Measurements from ENCODE around the gene AFDN. TPM values are rescaled to one million over a fixed set of nuclear protein-coding genes. Genes with fewer than 3 reads are reported as not detected.

The AFDN gene
- total RNA-seq, 2 experiments from 2014 or later = 12.5 to 13.9 TPM

- no peak for DNase-seq
- peaks cover 16% of the 10 kb centered on the region for H3K27me3 Mint-ChIP-seq (ENCODE audit: low read depth)
- H3K36me3 Mint-ChIP-seq (ENCODE audit: low read depth) = no peaks in the 10 kb centered on the region
- H3K27ac Mint-ChIP-seq = no peak overlapping the region
- H3K4me1 Mint-ChIP-seq (ENCODE audit: low read depth) = no peaks in the 10 kb centered on the region
- CTCF ChIA-PET = no interaction called here
- intact Hi-C loops (cut with micrococcal nuclease) = no loop called here
- no peak overlapping the region for H3K4me3 Mint-ChIP-seq
- H3K9me3 Mint-ChIP-seq = no peaks in the 10 kb centered on the region
These were observed 38.7 kb upstream of the AFDN start for GRCh38 chr6:167787896-167788562.

GRCh38 chr6:167788563-167788903 is 38.2 kb upstream of the AFDN start:
- intact Hi-C loops (cut with micrococcal nuclease) = no loop called here
- no peaks in the 10 kb centered on the region for H3K9me3 Mint-ChIP-seq
- CTCF ChIA-PET = no interaction called here

GRCh38 chr6:167789358-167789757 is 37.4 kb upstream of the AFDN start:
- Mint-ChIP-seq H3K27me3 (ENCODE audit: low read depth) (peaks cover 19% of the 10 kb centered on the region), H3K27ac (no peak overlapping the region), H3K4me1 (ENCODE audit: low read depth) (no peaks in the 10 kb centered on the region), H3K4me3 (no peak overlapping the region), H3K36me3 (ENCODE audit: low read depth) (no peaks in the 10 kb centered on the region), H3K9me3 (no peaks in the 10 kb centered on the region)
- no peak for DNase-seq
- CTCF ChIA-PET = no interaction called here
- intact Hi-C loops (cut with micrococcal nuclease) = no loop called here

More at GRCh38 chr6:167788563-167788903, 38.2 kb upstream of the AFDN start:
- no peak for DNase-seq
- Mint-ChIP-seq H3K36me3 (ENCODE audit: low read depth) (no peaks in the 10 kb centered on the region), H3K27me3 (ENCODE audit: low read depth) (peaks cover 17% of the 10 kb centered on the region), H3K27ac (no peak overlapping the region), H3K4me1 (ENCODE audit: low read depth) (no peaks in the 10 kb centered on the region), H3K4me3 (no peak overlapping the region)

- intact Hi-C loops (cut with micrococcal nuclease) = no loop called here
- Mint-ChIP-seq H3K9me3 (no peaks in the 10 kb centered on the region), H3K4me3 (no peak overlapping the region), H3K36me3 (ENCODE audit: low read depth) (no peaks in the 10 kb centered on the region), H3K27me3 (ENCODE audit: low read depth) (peaks cover 30% of the 10 kb centered on the region), H3K4me1 (ENCODE audit: low read depth) (peaks cover 6% of the 10 kb centered on the region), H3K27ac (no peak overlapping the region)
- DNase-seq = no peak
- CTCF ChIA-PET = no interaction called here
These were observed 35.5 kb upstream of the AFDN start for GRCh38 chr6:167791091-167791779.

GRCh38 chr6:167791780-167792478 is 34.8 kb upstream of the AFDN start:
- Mint-ChIP-seq H3K9me3 (no peaks in the 10 kb centered on the region), H3K4me1 (ENCODE audit: low read depth) (peaks cover 6% of the 10 kb centered on the region), H3K27ac (no peak overlapping the region), H3K36me3 (ENCODE audit: low read depth) (no peaks in the 10 kb centered on the region), H3K27me3 (ENCODE audit: low read depth) (peaks cover 34% of the 10 kb centered on the region), H3K4me3 (no peak overlapping the region)
- intact Hi-C loops (cut with micrococcal nuclease) = no loop called here
- no peak for DNase-seq
- CTCF ChIA-PET = no interaction called here

GRCh38 chr6:167793421-167793820 is 33.3 kb upstream of the AFDN start:
- Mint-ChIP-seq H3K27ac (no peak overlapping the region), H3K36me3 (ENCODE audit: low read depth) (no peaks in the 10 kb centered on the region), H3K4me3 (no peak overlapping the region), H3K9me3 (no peaks in the 10 kb centered on the region), H3K27me3 (ENCODE audit: low read depth) (peaks cover 43% of the 10 kb centered on the region), H3K4me1 (ENCODE audit: low read depth) (peaks cover 9% of the 10 kb centered on the region)
- CTCF ChIA-PET = no interaction called here
- no peak for DNase-seq
- intact Hi-C loops (cut with micrococcal nuclease) = no loop called here

GRCh38 chr6:167794161-167795157 is 32.3 kb upstream of the AFDN start:
- intact Hi-C loops (cut with micrococcal nuclease) = no loop called here
- no peak for DNase-seq
- Mint-ChIP-seq H3K9me3 (no peaks in the 10 kb centered on the region), H3K4me3 (no peak overlapping the region), H3K27ac (no peak overlapping the region), H3K36me3 (ENCODE audit: low read depth) (no peaks in the 10 kb centered on the region), H3K4me1 (ENCODE audit: low read depth) (peaks cover 9% of the 10 kb centered on the region), H3K27me3 (ENCODE audit: low read depth) (peaks cover 52% of the 10 kb centered on the region)
- CTCF ChIA-PET = no interaction called here

GRCh38 chr6:167795321-167795811 is 31.3 kb upstream of the AFDN start:
- intact Hi-C loops (cut with micrococcal nuclease) = no loop called here
- Mint-ChIP-seq H3K27me3 (ENCODE audit: low read depth) (peaks cover 56% of the 10 kb centered on the region), H3K27ac (no peak overlapping the region), H3K4me3 (no peak overlapping the region), H3K36me3 (ENCODE audit: low read depth) (no peaks in the 10 kb centered on the region), H3K4me1 (ENCODE audit: low read depth) (peaks cover 9% of the 10 kb centered on the region), H3K9me3 (no peaks in the 10 kb centered on the region)
- no peak for DNase-seq
- CTCF ChIA-PET = no interaction called here

- peaks cover 9% of the 10 kb centered on the region for H3K4me1 Mint-ChIP-seq (ENCODE audit: low read depth)
- no peaks in the 10 kb centered on the region for H3K36me3 Mint-ChIP-seq (ENCODE audit: low read depth)
- no peak overlapping the region for H3K27ac Mint-ChIP-seq
- intact Hi-C loops (cut with micrococcal nuclease) = no loop called here
- no peak for DNase-seq
- H3K9me3 Mint-ChIP-seq = no peaks in the 10 kb centered on the region
- CTCF ChIA-PET = no interaction called here
- H3K27me3 Mint-ChIP-seq (ENCODE audit: low read depth) = peaks cover 54% of the 10 kb centered on the region
- H3K4me3 Mint-ChIP-seq = no peak overlapping the region
These were observed 30.9 kb upstream of the AFDN start for GRCh38 chr6:167795874-167796191.

GRCh38 chr6:167796192-167796981 is 30.3 kb upstream of the AFDN start:
- Mint-ChIP-seq H3K27ac (no peak overlapping the region), H3K36me3 (ENCODE audit: low read depth) (no peaks in the 10 kb centered on the region), H3K4me3 (peak overlapping the region; percentile 38), H3K4me1 (ENCODE audit: low read depth) (peaks cover 9% of the 10 kb centered on the region), H3K9me3 (no peaks in the 10 kb centered on the region), H3K27me3 (ENCODE audit: low read depth) (peaks cover 55% of the 10 kb centered on the region)
- peak; percentile 22 for DNase-seq
- CTCF ChIA-PET = no interaction called here
- intact Hi-C loops (cut with micrococcal nuclease) = no loop called here

GRCh38 chr6:167797011-167797471 is 29.7 kb upstream of the AFDN start:
- Mint-ChIP-seq H3K4me3 (peak overlapping the region; percentile 38), H3K4me1 (ENCODE audit: low read depth) (peaks cover 9% of the 10 kb centered on the region), H3K27me3 (ENCODE audit: low read depth) (peaks cover 50% of the 10 kb centered on the region), H3K9me3 (no peaks in the 10 kb centered on the region), H3K27ac (no peak overlapping the region), H3K36me3 (ENCODE audit: low read depth) (no peaks in the 10 kb centered on the region)
- intact Hi-C loops (cut with micrococcal nuclease) = no loop called here
- DNase-seq = no peak
- CTCF ChIA-PET = no interaction called here

All from activated naive CD4-positive, alpha-beta T cell treated with anti-CD3 and anti-CD28 coated beads for 36 hours (primary cell).